RCC 7860 (cell line): ENCODE measurements around the gene RPL29.
A peak's percentile ranks its signal among the peaks of the same experiment; 100 is the strongest.
"Not testable (repeated sequence)": the region's sequence is repeated elsewhere in the genome, so short reads cannot be mapped to it uniquely, and the experiment has no call there.

Experiments
- DNase-seq: peaks from one replicate; pipeline ENCODE4 v3.0.0-alpha.2; 2015; ENCODE audit warnings: low spot score
- FAIRE-seq: peaks from 2 replicates; lab custom pipeline; 2012; peaks lifted over from hg19 to GRCh38; lab: Jason Lieb, UNC

RPL29 gene

GRCh38 chr3:51995346-51996163 lies at the start of gene RPL29:
Gene RPL29, minus strand, starts transcription at chr3:51995895. Its CDS starts 434 bp downstream, at chr3:51995461.
- FAIRE-seq (peak; percentile 77), DNase-seq (peak; percentile 86)

DNA sequence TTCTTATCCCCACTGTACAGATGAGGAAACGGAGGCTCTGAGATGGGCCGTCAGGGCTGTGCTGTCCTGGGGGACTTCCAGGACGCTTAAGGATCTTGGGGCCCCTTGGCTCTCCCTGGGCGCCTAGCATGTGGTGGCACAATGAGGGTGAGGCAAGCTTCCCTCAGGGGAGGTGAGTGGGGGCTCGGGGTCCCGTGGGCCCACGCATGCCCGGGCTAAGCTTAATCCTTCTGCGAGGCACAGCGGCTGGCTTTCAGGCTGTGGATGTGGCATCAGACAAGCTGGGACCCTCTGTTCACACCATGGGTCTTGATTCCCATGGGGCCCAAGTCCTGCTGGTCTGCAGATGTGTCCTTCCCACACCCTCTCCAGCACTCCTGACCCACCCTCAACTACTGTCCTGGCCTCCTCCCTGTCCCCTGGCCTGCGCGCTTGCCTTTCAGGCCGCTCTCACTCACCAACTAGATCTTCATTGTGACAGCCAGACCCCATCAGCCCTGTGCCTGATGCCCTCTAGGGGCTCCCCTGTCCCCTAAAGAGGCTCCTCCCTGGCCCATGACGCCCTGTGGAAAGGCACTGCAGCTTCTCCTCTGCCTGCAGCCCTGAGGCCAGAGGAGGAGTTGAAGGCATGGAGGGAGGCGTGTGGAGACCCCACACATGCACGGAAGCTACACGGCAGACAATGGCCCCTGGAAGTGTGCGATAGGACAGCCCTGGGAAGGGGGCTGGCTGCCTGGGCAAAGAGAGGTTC lies 49.3 kb upstream of the RPL29 start:
- FAIRE-seq (no peak), DNase-seq (no peak)

DNA sequence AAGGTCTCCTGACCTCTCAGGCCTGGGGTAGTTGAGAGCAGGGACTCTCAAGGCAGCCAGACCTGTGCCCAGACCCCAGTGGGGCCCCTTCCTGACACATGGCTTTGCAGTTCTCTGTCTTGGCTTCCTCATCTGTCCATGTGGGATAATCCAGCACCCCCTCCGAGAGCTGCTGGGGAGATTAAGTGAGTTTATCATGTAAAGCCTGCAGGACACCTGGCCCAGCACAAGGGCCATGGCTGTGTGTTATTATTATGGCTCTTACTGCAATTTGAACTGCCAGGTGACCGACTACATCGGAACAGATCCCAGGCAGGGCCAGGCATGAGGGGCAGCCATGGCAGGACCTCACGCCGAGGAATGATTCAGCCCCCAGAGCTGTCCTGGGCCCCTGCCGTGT lies 48.1 kb upstream of the RPL29 start:
- no peak for FAIRE-seq

DNA sequence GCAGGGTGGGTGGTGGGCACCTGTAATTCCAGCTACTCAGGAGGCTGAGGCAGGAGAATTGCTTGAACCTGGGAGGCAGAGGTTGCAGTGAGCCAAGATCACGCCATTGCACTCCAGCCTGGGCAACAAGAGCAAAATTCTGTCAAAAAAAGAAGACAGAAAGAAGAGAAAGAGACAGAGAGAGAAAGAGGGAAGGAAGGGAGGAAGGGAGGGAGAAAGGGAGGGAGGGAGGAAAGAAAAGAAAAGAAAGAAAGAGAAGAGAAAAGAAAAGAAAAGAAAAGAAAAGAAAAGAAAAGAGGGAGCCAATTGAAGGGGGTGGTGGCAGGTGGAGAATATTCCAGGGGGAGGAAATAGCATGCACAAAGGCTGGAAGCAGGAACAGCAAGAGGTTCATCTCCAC lies 47.3 kb upstream of the RPL29 start:
- DNase-seq, FAIRE-seq: not testable (repeated sequence)

More for the DNA sequence above, 48.1 kb upstream of the RPL29 start:
- DNase-seq: no peak

DNA sequence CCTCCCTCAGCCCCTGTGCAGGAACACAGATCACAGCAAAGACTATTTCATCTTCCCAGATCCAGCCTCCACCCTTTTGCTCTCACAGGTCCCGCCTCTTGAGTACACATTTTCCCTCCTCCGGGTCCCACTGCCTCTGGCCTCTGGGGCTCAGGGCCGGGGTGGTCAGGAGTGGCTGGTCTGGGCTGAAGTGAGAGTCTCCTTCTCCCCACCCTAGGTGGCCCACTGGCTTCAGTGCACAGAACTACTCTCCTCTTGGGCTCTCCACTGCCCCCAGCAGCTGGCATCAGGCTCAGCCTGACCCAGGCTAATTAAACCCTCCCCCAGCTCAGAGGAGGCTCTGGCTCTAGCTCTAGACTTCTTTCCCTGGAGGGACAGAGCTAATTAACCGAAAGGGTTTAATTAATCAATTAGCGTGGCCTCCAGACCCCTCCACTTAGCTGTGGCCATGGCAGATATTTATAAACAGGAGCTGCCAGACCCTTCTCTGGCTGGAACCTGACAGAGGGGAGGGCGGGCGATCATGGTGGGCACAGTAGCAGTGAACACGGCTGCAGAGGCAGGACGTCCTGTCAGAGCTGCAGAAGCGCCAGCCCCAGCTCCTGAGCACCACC lies 45.5 kb upstream of the RPL29 start:
- FAIRE-seq: no peak

DNA sequence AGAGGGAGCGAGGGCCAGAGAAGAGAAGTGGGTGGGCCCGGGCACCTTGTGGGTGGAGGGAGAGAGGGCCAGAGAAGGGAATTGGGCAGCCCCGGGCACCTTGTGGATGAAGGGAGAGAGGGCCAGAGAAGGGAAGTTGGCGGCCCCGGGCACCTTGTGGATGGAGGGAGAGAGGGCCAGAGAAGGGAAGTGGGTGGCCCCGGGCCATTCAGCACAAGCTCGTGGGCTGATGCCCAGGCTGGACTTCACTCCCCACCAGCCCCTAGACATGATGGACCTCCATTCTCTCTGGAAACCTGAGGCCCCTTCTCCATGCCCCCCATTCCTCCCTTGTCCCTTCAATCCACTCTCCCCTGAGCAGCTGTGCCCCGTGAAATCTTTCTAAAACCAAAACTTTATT lies 44.9 kb upstream of the RPL29 start:
- no peak for FAIRE-seq

More for the DNA sequence above, 45.5 kb upstream of the RPL29 start:
- DNase-seq: no peak

GRCh38 chr3:52039846-52040245 lies 44.2 kb upstream of the RPL29 start:
- DNase-seq (no peak), FAIRE-seq (no peak)

More for the DNA sequence above, 44.9 kb upstream of the RPL29 start:
- no peak for DNase-seq

DNA sequence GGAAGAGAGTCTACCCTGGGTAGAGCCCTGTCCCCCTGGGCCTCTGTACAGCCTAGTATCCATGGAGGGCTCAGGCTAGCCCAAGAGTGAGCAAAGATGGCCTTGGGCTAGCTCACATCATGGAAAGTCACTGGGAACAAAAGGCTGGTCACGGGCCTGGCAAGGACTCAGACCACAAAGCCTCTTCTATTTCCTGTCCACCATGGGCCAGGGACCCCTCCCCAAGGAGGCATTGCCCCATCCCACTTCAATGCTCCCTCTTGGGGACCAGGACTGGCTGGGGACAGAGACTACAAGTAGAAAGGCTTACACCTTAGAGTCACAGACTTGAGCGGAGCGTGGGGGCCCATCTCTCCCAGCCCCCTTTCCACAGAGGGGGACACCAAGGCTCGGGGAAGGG lies 43.7 kb upstream of the RPL29 start:
- DNase-seq: no peak

GRCh38 chr3:52038227-52038626 lies 42.5 kb upstream of the RPL29 start:
- FAIRE-seq: no peak
- DNase-seq: no peak

More for the DNA sequence above, 43.7 kb upstream of the RPL29 start:
- no peak for FAIRE-seq

GRCh38 chr3:52037291-52037690 lies 41.6 kb upstream of the RPL29 start:
- no peak for FAIRE-seq
- DNase-seq: no peak

- FAIRE-seq (no peak), DNase-seq (no peak)
Observed at GRCh38 chr3:52036829-52037228, 41.1 kb upstream of the RPL29 start.

DNA sequence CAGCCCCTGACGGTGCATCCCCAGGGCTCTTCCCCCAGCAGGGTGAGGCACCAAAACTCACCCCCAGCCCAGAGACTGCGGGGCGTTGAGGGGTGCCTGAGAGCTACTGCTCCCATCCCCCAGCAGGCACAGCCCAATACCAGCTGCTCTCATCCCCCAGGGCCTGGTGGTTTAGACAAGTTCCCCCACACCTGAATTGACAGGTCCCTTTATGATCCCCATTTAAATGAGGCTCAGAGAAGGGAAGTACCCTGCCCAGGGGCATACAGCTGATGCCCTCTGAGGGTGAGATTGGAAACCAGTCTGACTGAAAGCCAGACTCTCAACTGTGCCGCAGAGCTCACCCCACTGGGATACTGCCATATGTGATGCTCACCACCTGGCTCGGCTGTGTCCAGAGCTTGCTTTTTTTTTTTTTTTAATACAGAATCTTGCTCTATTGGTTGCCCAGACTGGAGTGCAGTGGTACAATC lies 40.6 kb upstream of the RPL29 start:
- FAIRE-seq (no peak), DNase-seq (no peak)

DNA sequence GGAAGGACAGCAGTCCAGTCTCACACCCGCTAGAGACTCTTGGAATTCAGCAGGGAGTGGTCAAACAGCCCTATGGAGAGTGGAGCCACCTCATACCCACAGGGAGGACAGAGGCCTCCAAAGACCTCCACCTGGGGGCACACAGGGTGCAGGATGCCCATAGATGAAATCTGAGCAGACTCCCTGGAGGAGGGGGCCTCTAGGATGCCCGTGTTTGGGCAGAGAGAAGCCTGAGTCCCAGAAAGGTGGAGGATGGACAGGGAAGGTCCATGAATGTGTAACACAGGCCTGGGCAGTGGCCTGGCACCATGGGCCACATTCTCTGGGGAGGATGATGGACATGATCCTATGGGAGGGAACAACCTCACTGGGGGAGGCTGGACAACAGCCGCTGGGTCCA lies 39.0 kb upstream of the RPL29 start:
- no peak for FAIRE-seq

GRCh38 chr3:52034212-52034611 lies 38.5 kb upstream of the RPL29 start:
- no peak for DNase-seq
- FAIRE-seq: no peak

More for the DNA sequence above, 39.0 kb upstream of the RPL29 start:
- no peak for DNase-seq

- not testable (repeated sequence) for FAIRE-seq, DNase-seq
Observed at GRCh38 chr3:52033748-52034147, 38.1 kb upstream of the RPL29 start.

GRCh38 chr3:52032702-52033408 lies 37.2 kb upstream of the RPL29 start:
- DNase-seq (no peak), FAIRE-seq (no peak)

DNA sequence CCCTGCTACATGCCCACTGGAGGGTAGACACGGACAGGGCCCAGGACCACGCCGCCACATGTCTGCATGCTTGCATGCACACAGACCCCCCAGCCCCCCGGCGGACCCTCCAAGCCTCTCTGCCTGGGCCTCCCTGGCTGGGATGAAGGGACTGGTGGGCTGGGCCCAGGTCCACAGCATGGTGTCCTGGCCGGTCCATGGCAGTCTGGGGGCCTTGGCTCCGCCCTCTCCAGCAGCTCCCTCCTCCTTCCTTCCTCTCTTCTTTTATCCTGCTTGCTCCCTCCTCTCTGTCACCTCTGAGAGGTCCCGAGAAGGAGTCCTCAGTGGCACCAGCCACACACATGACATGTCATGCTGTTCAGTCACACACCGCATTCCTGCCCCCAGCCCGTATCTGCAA lies 36.2 kb upstream of the RPL29 start:
- DNase-seq (no peak), FAIRE-seq (no peak)

DNA sequence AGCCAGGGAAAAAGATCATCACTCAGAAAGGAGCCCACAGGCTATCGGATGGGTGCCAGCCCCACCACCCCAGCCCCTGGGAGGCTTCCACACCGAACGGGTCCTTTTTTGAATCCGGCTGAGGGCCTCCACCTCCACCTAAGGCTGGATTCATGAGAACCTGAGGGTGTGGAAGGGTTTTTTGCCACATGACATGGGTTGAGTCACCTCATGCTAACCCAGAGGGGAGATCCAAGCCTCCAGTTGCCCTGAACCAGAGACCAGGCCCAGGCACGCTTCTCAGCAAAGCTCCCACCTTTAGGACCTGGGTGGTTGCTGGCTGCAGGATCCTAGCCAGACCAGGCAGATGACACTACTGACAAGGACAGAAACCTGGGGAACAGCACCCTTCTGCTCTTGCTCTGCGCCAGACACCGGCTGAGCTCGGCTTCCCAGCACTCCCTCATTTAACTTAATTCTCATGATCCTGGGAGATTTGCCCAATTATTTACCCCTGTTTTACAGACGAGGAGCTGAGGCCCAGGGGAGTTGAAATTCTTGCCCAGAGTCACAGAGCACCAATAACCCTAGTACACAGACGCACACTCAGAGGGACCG lies 35.1 kb upstream of the RPL29 start:
- FAIRE-seq: no peak

DNA sequence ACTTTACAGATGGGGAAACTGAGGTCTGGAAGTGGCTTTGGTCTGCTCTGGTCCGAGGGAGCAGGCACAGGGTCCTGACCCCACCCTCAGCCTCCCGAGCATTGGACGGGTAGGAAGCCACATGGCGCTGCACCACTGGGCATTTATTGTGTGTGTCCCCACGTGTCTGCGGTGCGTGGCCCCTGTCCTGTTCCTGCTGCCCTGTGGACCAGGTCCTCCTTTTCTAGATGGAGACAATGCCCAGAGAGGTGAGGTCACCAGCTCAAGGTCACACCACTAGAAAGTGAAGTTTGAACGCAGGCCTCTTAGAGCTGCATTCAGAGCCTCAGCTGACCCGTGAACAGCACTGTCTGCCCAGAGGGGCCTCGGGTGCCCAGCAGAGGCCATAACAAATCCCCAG lies 33.8 kb upstream of the RPL29 start:
- DNase-seq (no peak), FAIRE-seq (no peak)

More for the DNA sequence above, 35.1 kb upstream of the RPL29 start:
- DNase-seq: no peak

- FAIRE-seq (no peak), DNase-seq (no peak)
Observed at GRCh38 chr3:52029053-52029452, 33.4 kb upstream of the RPL29 start.
